Muscle layer of duodenum (tissue), 2 donors: ENCODE measurements around the gene REEP1.

Experiments used
- H3K27ac ChIP-seq: one replicate; pipeline ENCODE4 v1.7.0; 2013; ENCODE audit warnings: mild to moderate bottlenecking, low read length
- H3K27me3 ChIP-seq: one replicate; pipeline ENCODE4 v1.7.0; 2013; ENCODE audit warnings: low read depth, mild to moderate bottlenecking, control low read depth, low read length
- H3K36me3 ChIP-seq, 2 donors: one replicate each; pipeline ENCODE4 v1.7.0; 2013; ENCODE audit warnings: low read length in 2 of 2, control low read depth in 1 of 2, mild to moderate bottlenecking in 1 of 2; ENCODE audit not compliant: insufficient read depth in 2 of 2, control insufficient read depth in 1 of 2
- H3K4me1 ChIP-seq, 2 donors: one replicate each; pipeline ENCODE4 v1.7.0; 2013; ENCODE audit warnings: low read length in 2 of 2, mild to moderate bottlenecking in 2 of 2, control low read depth in 1 of 2, moderate library complexity in 1 of 2; ENCODE audit not compliant: insufficient read depth in 2 of 2, control insufficient read depth in 1 of 2
- H3K4me3 ChIP-seq, 2 donors: one replicate each; pipeline ENCODE4 v1.7.0; 2013; ENCODE audit warnings: low read length in 2 of 2, low read depth in 1 of 2, mild to moderate bottlenecking in 1 of 2
- H3K9me3 ChIP-seq, 2 donors: one replicate each; pipeline ENCODE4 v1.7.0; 2013; ENCODE audit warnings: low read length in 2 of 2, control low read depth in 1 of 2, mild to moderate bottlenecking in 1 of 2; ENCODE audit not compliant: control insufficient read depth in 1 of 2
- donor health status: healthy.

The REEP1 gene

GRCh38 chr2:86221066-86221684 is 116.3 kb downstream of the REEP1 start:
- no peak overlapping the region for H3K27ac ChIP-seq

GRCh38 chr2:86219896-86220295 is 117.5 kb downstream of the REEP1 start:
- Histone ChIP-seq H3K36me3 (no peaks in the 10 kb centered on the region), H3K4me1 (peaks cover 6 to 36% of the 10 kb centered on the region in 2 donors), H3K27me3 (no peaks in the 10 kb centered on the region), H3K27ac (no peak overlapping the region), H3K4me3 (no peak overlapping the region), H3K9me3 (no peaks in the 10 kb centered on the region)

More at GRCh38 chr2:86221066-86221684, 116.3 kb downstream of the REEP1 start:
- Histone ChIP-seq H3K27me3 (no peaks in the 10 kb centered on the region), H3K4me3 (no peak overlapping the region), H3K36me3 (no peaks in the 10 kb centered on the region), H3K9me3 (no peaks in the 10 kb centered on the region), H3K4me1 (peaks cover 6 to 41% of the 10 kb centered on the region in 2 donors)

- Histone ChIP-seq H3K9me3 (no peaks in the 10 kb centered on the region), H3K27ac (no peak overlapping the region)
These were observed 119.3 kb downstream of the REEP1 start for GRCh38 chr2:86218124-86218523.

GRCh38 chr2:86216575-86217555 is 120.6 kb downstream of the REEP1 start:
- H3K27me3 ChIP-seq = no peaks in the 10 kb centered on the region
- peaks cover 17 to 19% of the 10 kb centered on the region in 2 donors for H3K36me3 ChIP-seq
- H3K4me1 ChIP-seq = peaks cover 0 to 18% of the 10 kb centered on the region in 2 donors
- no peak overlapping the region for H3K4me3 ChIP-seq
- no peaks in the 10 kb centered on the region for H3K9me3 ChIP-seq
- no peak overlapping the region for H3K27ac ChIP-seq

More at GRCh38 chr2:86218124-86218523, 119.3 kb downstream of the REEP1 start:
- Histone ChIP-seq H3K4me1 (peaks cover 6 to 30% of the 10 kb centered on the region in 2 donors), H3K27me3 (no peaks in the 10 kb centered on the region), H3K4me3 (no peak overlapping the region), H3K36me3 (peaks cover 6 to 9% of the 10 kb centered on the region in 2 donors)

- Histone ChIP-seq H3K4me1 (peaks cover 0 to 11% of the 10 kb centered on the region in 2 donors), H3K4me3 (no peak overlapping the region), H3K27ac (peak overlapping the region; percentile 54), H3K9me3 (no peaks in the 10 kb centered on the region), H3K36me3 (peaks cover 35% of the 10 kb centered on the region in 2 donors), H3K27me3 (no peaks in the 10 kb centered on the region)
These were observed 123.0 kb downstream of the REEP1 start for GRCh38 chr2:86214503-86214832.

- Histone ChIP-seq H3K9me3 (no peaks in the 10 kb centered on the region), H3K4me3 (no peak overlapping the region), H3K27ac (peak overlapping the region; percentile 54), H3K36me3 (peaks cover 40 to 41% of the 10 kb centered on the region in 2 donors), H3K4me1 (peaks cover 0 to 11% of the 10 kb centered on the region in 2 donors), H3K27me3 (no peaks in the 10 kb centered on the region)
These were observed 123.5 kb downstream of the REEP1 start for GRCh38 chr2:86213699-86214502.

GRCh38 chr2:86213056-86213455 is 124.4 kb downstream of the REEP1 start:
- no peak overlapping the region for H3K27ac ChIP-seq
- peaks cover 48 to 49% of the 10 kb centered on the region in 2 donors for H3K36me3 ChIP-seq
- H3K4me1 ChIP-seq = peaks cover 0 to 11% of the 10 kb centered on the region in 2 donors
- no peak overlapping the region for H3K4me3 ChIP-seq
- no peaks in the 10 kb centered on the region for H3K9me3 ChIP-seq
- no peaks in the 10 kb centered on the region for H3K27me3 ChIP-seq

GRCh38 chr2:86211796-86212188 is 125.6 kb downstream of the REEP1 start:
- H3K4me3 ChIP-seq = no peak overlapping the region
- peaks cover 54 to 62% of the 10 kb centered on the region in 2 donors for H3K36me3 ChIP-seq
- no peaks in the 10 kb centered on the region for H3K27me3 ChIP-seq
- no peak overlapping the region for H3K27ac ChIP-seq
- H3K4me1 ChIP-seq = peaks cover 0 to 11% of the 10 kb centered on the region in 2 donors
- no peaks in the 10 kb centered on the region for H3K9me3 ChIP-seq

GRCh38 chr2:86211033-86211795 is 126.2 kb downstream of the REEP1 start:
- Histone ChIP-seq H3K4me1 (peaks cover 0 to 11% of the 10 kb centered on the region in 2 donors), H3K27ac (no peak overlapping the region), H3K4me3 (no peak overlapping the region), H3K9me3 (no peaks in the 10 kb centered on the region), H3K27me3 (no peaks in the 10 kb centered on the region), H3K36me3 (peaks cover 60 to 68% of the 10 kb centered on the region in 2 donors)

GRCh38 chr2:86204458-86204857 is 133.0 kb downstream of the REEP1 start:
- Histone ChIP-seq H3K9me3 (no peaks in the 10 kb centered on the region), H3K27ac (no peak overlapping the region), H3K36me3 (peaks cover 26 to 36% of the 10 kb centered on the region in 2 donors), H3K4me3 (no peak overlapping the region), H3K4me1 (peaks cover 10 to 26% of the 10 kb centered on the region in 2 donors), H3K27me3 (no peaks in the 10 kb centered on the region)
